D341Med (cell line): ENCODE data around the gene RNF34.

Source experiments
- DNase-seq: peaks from one replicate; pipeline ENCODE4 v3.0.0; 2012; ENCODE audit warnings: low spot score

RNF34 gene

DNA sequence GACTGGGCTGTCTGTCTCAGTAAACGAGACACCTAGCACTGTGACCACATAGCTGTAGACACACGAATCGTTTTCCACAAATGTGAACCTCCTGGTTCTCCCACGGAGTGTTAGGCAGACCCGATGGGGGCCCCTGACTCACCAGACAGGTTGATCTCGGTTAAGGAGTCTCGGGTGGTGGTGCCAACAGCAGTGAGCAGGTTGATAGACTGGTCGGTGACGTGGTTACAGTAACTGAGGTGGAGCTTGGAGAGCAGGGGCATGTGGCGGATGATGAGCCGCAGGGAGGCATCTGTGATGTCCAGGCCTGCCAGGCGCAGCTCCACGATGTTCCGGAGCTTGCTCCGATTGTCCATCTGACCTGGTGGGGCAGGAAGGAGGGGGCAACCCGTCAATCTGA is 39.8 kb downstream of the RNF34 start:
- DNase-seq = no peak

DNA sequence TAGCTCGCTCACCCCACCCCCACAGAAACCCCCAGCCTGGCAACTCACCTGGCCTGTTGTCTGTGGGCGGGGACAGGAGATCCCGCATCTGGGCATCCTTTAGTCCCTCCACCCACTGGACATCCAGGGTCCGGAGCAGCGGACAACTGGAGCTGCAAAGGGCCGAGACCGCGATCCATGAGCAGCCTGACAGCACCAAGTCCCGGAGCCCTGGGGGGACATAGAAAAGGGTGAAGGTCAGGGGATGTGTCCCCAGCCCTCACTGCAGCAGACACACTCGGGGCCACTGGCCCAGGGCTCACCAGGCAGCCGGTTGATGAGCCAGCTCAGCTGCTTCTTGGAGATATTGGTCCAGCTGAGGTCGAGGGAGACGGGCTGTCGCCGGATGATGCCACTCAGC is 40.9 kb downstream of the RNF34 start:
- no peak for DNase-seq

DNA sequence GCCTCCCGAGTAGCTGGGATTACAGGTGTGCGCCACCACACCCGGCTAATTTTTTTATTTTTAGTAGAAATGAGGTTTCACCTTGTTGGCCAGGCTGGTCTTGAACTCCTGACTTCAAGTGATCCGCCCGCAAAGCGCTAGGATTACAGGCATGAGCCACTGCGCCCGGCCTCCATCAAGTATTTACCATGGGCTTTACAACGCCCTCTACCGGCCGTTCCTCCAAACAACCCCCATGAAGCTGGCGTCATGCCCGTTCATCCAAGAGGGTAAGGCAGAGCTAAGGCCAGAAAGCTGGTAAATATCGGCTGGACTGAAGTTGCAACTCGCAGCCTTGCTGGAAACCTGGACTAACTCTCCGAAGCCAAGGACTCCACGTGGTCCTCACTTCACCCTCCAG is 41.6 kb downstream of the RNF34 start:
- DNase-seq = no peak

DNA sequence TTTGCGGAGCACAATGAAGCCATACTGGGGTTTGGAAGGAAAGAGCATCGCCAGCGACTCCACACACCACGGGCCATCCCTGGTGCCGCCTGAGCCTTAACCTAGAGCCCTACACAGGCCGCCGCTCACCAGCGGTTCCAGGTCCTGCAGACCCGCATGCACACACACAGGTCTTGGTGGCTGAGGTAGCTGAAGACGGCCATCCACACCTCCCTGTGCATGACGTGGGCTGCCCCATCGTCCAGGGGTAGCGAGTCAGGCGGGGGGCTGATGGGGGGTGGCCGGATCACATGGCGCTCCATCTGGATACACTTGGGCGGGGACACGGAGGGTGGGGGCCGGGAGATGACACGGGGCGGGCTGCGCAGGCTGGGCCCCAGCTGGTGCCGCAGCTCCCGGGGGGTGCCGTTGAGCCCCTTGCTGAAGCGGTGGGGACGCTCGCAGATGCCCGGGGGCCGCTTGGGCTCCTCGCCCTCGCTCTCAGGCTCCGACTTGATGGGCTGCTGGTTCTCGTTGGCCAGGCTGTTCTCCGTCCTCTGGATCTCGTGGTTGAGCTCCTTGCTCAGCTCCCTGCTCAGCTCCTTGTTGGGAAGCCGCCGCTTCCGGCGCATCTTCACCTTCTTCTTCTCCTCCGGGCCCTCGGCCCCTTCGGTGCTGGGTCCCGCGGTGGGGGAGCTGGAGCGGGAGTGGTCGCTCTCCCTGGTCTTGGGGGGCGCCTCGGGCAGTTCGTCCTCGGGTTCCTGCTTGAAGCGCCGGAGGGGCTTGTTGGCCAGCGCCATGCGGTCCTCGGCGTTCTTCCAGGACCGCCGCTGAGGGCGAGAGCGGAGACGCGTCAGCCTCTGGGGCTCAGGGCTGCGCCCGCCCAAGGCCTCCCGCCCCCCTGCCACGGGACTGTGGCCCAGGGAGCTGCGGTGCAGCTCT is 42.4 kb downstream of the RNF34 start:
- DNase-seq = no peak

DNA sequence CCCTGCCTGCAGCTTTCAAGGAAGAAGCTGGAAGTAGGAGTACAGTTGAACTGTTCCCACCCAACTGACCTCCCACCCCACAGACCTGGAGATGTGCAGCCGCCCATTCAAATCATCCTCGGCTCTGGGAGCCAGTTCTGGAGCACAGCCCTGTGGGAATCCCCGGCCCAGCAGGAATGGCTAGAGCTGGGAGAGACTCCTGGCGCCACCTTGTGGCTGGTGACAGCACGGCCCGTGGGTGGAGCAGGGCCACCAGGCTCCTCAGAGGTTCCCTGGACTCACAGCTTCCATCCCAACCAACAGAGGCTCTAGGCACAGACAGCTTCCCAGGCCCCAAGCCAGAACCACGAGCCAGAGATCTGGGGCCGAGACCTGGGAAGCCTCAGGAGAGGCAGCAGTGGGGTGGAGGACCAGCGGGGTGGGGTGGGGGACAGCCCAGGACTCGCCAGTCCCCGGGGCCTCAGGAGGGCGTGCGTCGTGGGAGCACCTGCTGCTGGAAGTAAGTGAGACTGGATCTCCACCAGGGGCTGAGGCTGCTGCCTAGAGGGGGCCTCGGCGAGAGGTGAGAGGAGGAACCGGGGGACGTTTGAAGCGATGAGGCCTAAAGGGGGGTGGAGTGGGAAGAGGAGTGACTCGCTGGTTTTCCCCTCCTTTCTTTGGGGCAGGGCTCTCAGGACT is 43.4 kb downstream of the RNF34 start:
- peak; percentile 96 for DNase-seq

DNA sequence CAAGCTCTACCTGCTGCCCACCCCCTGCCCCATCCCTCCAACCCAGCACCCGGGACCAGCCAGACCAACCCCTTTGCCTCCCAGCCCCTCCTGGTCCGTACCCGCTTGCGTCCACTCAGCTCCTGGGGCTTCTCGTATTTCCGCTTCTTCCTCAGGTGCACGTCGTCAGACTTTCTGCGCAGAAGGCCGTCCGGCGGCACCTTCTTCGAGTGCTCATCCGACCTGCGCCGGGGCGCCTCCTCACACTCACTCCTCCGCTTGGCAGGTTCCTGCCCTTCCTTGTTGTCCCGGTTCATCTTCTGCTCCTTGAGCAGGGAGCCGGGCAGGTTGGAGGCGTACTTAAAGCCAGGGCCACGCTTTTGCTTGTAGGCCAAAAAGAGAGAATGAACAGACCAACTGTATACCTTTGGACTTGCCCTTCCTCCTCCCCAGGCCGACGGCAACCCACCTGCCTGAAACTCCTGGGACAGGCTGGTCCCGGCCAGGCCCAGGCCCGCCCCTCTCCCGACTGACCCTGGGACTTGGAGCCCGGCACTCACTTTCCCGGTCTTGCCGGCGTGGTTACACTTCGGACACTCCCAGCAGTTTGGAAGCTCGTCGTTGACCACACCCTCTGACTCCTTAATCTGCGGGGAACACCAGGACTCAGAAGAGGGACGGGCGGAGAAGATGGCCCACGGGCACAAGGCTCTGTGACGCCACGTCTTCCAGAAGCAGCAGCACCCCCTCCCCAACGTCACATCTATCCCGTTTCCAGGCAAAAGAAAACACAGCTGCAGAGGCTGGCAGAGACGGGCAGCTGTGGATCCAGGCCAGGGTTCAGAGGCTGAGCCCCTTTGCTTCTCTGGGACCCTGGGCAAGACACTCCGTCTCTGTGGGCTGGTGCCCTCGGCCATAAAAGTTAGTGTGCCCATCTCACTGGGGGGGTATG is 44.3 kb downstream of the RNF34 start:
- DNase-seq = no peak

DNA sequence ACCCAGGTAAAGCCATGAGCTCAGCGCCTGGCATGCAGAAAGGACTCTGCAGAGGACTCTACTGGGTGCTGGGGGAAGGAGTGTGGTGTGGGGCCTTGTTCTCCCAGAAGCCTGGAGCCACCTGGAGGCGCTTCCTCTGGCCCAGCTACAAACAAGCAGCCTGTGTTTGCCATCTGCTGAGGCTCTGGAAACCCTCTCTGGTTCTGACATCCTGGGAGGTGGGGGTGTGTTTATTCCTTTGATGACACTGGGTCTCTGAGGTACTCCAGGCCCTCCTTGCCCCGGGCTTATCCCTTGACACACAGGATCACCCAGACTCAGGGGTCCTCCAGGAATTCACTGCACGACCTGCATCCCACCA is 44.9 kb downstream of the RNF34 start:
- DNase-seq = no peak

DNA sequence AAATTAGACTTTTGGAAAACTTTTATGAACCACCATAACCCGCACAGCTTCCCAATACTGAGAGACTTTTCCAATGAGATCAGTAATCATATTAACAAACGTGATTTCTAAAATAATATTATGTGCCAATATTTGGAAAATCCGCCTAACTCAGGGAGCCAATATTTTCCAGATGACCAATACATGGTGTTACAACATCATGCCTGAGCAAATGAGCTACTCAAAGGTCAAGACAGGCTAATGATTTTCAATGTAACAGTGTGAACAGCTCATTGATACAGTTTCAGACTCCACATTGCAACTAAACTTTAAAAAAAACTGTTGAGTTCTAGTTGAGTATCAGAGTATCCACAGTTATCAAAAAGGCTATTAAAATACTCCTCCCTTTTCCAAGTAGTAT is 46.8 kb downstream of the RNF34 start:
- DNase-seq = no peak

DNA sequence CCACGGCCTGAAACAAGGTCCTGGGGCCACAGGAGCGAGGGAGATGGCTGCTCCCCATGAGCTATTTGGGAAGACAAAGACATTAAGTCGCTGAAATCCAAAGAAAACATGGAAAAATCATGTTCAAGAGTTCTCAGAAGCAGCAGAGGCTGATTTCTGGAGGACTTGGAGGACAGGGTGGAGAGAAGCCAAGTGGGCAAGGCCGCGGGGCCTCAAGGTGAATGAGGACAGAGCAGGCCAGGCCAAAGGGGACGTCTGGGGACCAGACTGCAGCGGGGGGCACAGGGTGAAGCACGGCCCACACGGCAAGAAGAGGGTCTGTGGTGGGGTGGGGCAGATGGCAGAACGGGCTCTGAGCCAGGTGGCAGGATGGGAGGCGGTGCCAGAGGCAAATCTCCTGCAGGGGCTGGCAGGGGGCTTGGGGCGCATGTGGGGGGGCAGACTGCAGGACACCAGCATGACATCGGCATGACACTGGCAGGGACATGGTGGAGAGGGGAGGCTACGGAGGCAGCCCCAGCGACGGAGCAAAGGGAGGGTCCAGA is 48.9 kb downstream of the RNF34 start:
- peak; percentile 34 for DNase-seq

DNA sequence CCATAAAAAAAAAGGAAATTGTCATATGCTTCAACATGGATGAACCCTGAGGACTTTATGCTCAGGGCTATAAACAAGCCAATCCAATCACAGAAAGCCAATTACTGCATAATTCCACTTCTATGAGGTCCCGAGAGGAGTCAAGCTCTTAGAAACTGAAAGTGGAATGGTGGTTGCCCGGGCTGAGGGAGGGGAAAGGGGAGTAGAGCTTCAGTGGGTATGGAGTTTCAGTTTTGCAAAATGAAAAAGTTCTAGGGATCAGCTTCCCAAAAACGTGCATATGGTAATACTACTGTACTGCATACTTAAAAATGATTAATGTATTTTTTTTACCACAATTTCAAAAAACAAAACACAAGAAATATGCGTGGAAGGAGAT is 52.0 kb downstream of the RNF34 start:
- DNase-seq = no peak

DNA sequence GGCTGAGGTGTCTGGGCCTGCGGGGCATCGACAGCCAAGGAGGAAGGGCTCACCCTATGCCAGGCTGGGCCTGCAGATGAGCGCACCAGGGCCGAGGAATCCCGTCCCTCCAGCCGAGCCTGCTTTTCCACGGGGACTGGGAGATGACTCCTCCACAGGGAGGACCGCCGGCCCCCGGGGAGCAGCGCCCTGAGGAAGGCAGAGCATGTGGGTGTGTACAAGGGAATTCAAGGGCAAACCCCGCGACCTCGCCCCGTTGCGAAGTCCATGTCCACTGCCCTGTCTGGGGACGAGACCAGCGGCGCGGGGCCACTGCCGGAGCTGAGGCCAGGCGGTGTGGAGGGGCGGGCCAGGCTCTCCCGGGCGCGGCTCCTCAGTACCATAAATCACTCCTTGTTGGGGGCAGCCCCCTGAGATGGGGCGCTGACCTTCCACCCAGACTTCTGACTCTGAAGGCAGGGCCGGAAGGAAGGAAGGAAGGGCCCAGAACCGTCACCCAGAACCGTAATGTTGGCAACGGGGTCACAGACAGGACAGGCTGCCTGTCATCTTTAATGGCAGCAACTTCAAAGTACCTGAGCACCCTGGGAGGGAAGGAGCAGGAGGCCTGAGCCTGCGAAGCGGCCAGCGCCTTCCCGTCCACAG is 52.5 kb downstream of the RNF34 start:
- peak; percentile 38 for DNase-seq

DNA sequence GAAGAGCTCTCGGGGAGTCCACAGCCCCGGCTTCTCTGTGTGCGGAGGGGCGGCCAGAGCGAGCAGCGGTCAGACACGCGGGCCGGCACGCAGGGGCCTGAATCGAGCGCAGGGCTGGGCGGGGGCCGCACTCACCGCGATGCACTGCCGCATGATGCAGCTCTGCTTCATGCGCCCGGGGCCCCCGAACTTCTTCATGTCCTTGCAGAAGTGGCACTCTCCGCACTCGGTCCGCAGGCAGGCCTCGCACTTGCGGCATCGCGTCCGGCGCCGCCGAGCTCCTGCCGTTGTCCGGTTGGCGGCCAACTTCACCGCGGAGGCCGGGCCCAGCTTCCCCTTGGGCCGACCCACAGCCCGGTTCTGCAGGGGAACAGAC is 53.1 kb downstream of the RNF34 start:
- DNase-seq = peak; percentile 33

DNA sequence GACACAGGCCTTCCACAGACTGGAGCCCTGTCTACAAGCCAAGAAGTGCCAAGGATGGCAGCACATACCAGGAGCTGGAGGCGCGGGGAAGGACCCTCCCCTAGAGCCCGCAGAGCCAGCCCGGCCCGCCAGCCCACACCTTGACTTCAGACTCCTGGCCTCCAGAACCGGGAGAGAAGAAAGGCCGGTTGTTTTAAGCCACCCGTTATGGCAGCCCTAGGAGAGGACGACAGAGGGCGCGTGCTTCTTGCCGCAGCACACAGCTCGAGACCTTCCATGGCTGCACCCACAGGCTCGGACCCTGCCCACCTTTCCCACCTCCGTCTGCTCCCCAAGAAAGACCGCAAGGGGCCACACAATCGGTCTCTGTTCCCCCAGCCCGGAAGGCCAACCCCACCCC is 53.7 kb downstream of the RNF34 start:
- DNase-seq = no peak

DNA sequence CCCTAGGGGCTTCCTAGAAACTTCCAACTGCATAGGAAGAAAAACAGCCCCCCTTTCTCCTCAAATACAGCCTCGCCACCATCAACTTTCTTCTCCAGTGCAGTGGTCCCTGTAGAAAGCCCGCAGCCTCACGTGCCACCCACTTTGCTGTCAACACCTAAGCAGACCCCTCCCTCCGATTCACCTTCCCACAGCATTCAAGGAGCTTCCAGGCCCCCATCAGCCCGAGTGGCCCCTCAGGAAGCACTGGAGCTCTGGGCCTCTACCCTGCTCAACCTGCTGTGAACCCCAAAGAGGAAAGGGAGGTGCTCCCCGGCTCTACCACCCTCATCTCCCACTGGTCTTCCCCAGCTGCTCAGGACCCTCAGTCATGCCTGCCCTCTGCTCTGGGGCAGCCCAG is 55.0 kb downstream of the RNF34 start:
- no peak for DNase-seq

DNA sequence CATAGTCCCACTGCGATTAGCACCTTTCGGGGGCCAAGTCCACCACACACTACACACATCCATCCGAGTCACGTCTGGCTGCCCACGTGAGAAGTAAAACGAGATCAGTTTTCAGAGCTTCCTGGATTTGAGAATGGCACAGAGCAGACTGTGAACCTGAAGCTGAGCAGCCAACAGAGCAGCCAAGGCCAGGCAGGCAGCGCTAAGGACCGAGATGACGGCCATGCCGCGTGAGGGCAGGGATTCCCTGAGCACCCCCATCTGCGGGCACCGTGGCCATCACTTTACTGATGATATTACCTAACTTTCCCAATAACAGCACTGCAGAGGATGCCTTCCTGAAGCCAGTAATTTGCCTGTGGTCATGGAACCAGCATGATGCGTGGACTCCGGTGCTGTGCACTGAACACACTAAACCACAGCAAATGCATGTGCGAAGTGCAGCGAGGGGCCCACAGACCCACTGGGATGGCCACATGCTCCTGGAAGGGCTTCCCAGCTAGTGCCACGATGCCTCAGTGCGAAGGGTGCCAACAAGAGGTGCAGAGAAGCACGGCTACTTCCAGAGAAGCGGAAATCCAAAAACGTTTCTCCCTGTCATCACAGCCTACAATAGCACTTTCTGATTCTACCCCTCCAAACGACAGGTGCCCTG is 56.0 kb downstream of the RNF34 start:
- peak; percentile 30 for DNase-seq

DNA sequence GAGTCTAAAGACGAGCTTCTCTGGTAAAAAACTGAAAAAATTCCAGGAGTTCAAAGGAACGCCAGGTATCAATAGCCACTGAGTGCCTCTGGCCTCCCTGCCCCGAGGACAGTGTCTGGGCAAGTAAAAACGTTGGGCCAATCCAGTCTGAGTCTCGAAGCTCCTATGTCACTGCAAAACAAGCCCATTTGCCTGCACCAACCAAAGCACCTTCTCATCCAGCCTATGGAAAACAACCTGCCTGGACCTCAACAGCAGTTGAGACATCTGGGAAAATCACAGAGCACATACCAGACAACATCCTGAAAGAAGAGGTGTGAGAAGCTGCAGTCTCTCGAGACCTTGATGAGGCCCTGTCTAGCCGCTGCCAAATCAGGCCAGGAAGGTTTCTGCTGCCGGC is 56.6 kb downstream of the RNF34 start:
- DNase-seq = peak; percentile 24

DNA sequence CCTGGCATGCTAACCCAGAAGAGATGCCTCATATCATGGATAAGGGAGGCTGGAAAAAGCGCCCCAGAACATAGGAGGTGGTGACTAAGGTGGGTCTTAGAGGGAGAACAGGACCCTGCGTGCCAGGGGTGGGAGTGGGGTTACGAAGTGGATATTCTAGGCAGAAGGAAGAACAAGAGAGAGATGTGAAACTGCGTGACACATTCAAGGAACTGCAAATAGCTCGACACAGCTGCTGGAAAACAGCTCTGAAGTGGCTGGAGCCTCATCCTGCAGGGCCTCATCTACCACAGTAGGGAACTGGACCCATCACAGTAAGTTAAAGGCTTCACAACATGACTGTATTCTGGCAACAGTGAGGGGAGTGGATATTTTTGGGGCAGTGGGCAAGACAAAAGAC is 61.1 kb downstream of the RNF34 start:
- no peak for DNase-seq

DNA sequence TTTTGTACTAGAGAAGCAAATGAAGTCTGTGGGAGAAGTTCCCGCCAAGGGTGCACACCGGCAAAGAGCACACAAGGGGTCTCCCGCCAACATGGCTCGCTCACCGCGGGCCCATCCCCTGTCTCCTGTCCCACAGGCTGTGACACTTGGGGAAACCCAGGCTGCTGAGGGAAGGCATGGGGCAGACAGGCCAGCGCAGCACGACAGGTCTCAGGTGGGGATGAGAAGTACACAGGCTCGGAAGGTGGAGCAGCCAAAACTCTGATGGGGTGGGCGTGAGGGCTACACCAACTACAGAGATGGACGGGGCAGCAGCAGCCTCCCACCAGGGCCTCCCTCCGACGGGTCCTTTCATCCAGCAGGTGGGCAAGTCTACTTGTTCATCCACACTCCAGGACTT is 64.4 kb downstream of the RNF34 start:
- no peak for DNase-seq

DNA sequence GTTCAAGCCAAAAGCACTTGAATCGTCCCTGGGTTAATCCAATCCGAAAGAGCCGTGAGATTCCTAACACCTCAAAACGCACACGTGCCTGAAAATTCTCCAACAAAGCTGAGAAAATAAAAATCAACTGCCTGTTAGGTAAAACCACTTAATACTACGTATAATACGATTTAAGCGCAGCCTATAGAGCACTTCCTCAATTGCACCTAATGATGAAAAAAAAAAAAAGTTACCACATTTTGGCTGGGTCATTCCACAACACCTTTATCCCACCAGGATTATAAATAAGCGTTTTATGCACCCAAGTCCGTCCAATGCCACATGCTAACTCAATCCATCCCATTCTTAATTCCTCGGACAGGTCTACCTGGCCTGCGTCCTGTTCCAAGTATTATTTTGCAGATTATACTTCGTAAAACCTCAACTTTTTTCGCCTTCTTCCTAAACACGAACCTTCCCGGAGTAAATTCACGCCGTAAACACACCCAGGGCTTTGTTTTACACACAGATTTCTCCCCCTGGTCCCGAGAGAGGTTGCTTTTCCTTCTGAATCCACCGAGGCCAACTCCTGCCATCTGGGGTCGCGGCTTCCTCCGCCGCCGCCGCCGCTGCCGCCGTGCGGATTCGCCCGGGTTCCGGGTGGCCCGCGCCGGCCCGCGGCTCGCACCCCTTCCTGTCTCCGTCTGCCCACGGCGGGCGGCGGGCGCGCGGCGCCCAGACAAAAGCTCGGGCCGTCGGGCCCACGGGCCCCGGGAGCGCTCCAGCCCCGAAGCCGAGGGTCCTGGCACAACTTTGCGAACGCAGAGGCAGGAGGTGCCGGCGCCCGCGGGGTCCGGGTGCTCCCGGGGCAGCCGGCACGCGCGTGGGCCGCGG is 66.2 kb downstream of the RNF34 start:
- peak; percentile 78 for DNase-seq
